OCI-LY3 (cell line): ENCODE results near the gene CECR2.

ENCODE experiments used
- H2AFZ ChIP-seq: fragments of 200-600, 300-600 bp; shearing (Covaris generic); 2 replicates; pipeline ENCODE4 v1.6.0; 2014; ENCODE audit warnings: antibody characterized with exemption, low read depth, low read length
- H3K27ac ChIP-seq: fragments of 200-600, 300-600 bp; sonication (generic); 2 replicates; pipeline ENCODE4 v1.5.1; 2014; ENCODE audit warnings: mild to moderate bottlenecking, low read length, moderate library complexity, mixed read lengths
- H3K27me3 ChIP-seq: fragments of 200-600, 300-600 bp; sonication (generic); 2 replicates; pipeline ENCODE4 v1.6.1; 2014; ENCODE audit warnings: low read depth, low read length, mixed read lengths
- H3K36me3 ChIP-seq: fragments of 200-600, 300-600 bp; sonication (generic); replicated peaks from 2 replicates; pipeline ENCODE3; 2014; ENCODE audit warnings: low read depth, low read length, mixed read lengths
- H3K4me1 ChIP-seq: fragments of 300-600, 200-600 bp; sonication (generic); 2 replicates; pipeline ENCODE4 v1.6.1; 2014; ENCODE audit warnings: low read length, mixed read lengths
- H3K4me2 ChIP-seq: fragments of 200-600, 300-600 bp; sonication (generic); 2 replicates; pipeline ENCODE4 v1.6.1; 2014; ENCODE audit warnings: low read length, mixed read lengths
- H3K4me3 ChIP-seq: fragments of 300-600, 200-600 bp; sonication (generic); 2 replicates; pipeline ENCODE4 v1.5.1; 2014; ENCODE audit warnings: antibody characterized with exemption, mild to moderate bottlenecking, low read length, moderate library complexity
- H3K79me2 ChIP-seq: fragments of 300-600, 200-600 bp; shearing (Covaris generic); 2 replicates; pipeline ENCODE4 v1.6.1; 2014; ENCODE audit warnings: mild to moderate bottlenecking, low read length, mixed read lengths
- H3K9ac ChIP-seq: fragments of 300-600, 200-600 bp; shearing (Covaris generic); 2 replicates; pipeline ENCODE4 v1.6.0; 2014; ENCODE audit warnings: mild to moderate bottlenecking, low read length, moderate library complexity
- H3K9me3 ChIP-seq: fragments of 200-600, 300-600 bp; shearing (Covaris generic); 2 replicates; pipeline ENCODE4 v1.6.1; 2014; ENCODE audit warnings: low read length, mixed read lengths; ENCODE audit not compliant: insufficient read depth
- H4K20me1 ChIP-seq: fragments of 200-600, 300-600 bp; sonication (generic); 2 replicates; pipeline ENCODE4 v1.6.1; 2016; ENCODE audit warnings: low read length, mixed read lengths; ENCODE audit not compliant: insufficient read depth
- CTCF ChIP-seq: fragments of 200-600, 300-600 bp; sonication (generic); IDR thresholded peaks from 2 replicates; pipeline ENCODE4 v1.5.1; 2014; ENCODE audit warnings: antibody characterized with exemption, low read length, low read depth
- EZH2phosphoT487 ChIP-seq: fragments of 200-600 bp; shearing (Covaris generic); IDR thresholded peaks from 2 replicates; pipeline ENCODE4 v1.6.1; 2018; ENCODE audit warnings: antibody characterized with exemption, mixed run types, low read depth

The CECR2 gene

GRCh38 chr22:17388235-17388634 is 19.0 kb downstream of the CECR2 start:
- Histone ChIP-seq H3K79me2 (no peaks in the 10 kb centered on the region), H3K9me3 (no peaks in the 10 kb centered on the region), H3K36me3 (no peaks in the 10 kb centered on the region), H4K20me1 (no peaks in the 10 kb centered on the region), H3K4me2 (no peak overlapping the region), H2AFZ (no peak overlapping the region), H3K4me1 (no peaks in the 10 kb centered on the region), H3K4me3 (no peak overlapping the region), H3K27ac (no peak overlapping the region), H3K9ac (no peak overlapping the region), H3K27me3 (no peaks in the 10 kb centered on the region)
- TF ChIP-seq CTCF, result no peak
- TF ChIP-seq EZH2phosphoT487, result no peak

GRCh38 chr22:17390087-17390486 is 20.8 kb downstream of the CECR2 start:
- Histone ChIP-seq H4K20me1 (no peaks in the 10 kb centered on the region), H3K4me1 (no peaks in the 10 kb centered on the region), H2AFZ (no peak overlapping the region), H3K4me2 (no peak overlapping the region), H3K4me3 (no peak overlapping the region), H3K9me3 (no peaks in the 10 kb centered on the region), H3K27me3 (no peaks in the 10 kb centered on the region), H3K36me3 (no peaks in the 10 kb centered on the region), H3K27ac (no peak overlapping the region), H3K9ac (no peak overlapping the region), H3K79me2 (no peaks in the 10 kb centered on the region)
- no peak for TF ChIP-seq CTCF
- no peak for TF ChIP-seq EZH2phosphoT487

- Histone ChIP-seq H3K27me3 (no peaks in the 10 kb centered on the region), H3K4me1 (no peaks in the 10 kb centered on the region), H4K20me1 (no peaks in the 10 kb centered on the region), H3K9me3 (no peaks in the 10 kb centered on the region), H3K4me2 (no peak overlapping the region), H3K79me2 (no peaks in the 10 kb centered on the region), H3K27ac (no peak overlapping the region), H2AFZ (no peak overlapping the region), H3K9ac (no peak overlapping the region), H3K36me3 (no peaks in the 10 kb centered on the region), H3K4me3 (no peak overlapping the region)
- TF ChIP-seq CTCF (no peak), EZH2phosphoT487 (no peak)
These were observed 27.3 kb downstream of the CECR2 start for GRCh38 chr22:17396516-17396915.

GRCh38 chr22:17397756-17398547 is 28.7 kb downstream of the CECR2 start:
- Histone ChIP-seq H3K4me2 (no peak overlapping the region), H3K36me3 (no peaks in the 10 kb centered on the region), H3K4me1 (no peaks in the 10 kb centered on the region), H3K9me3 (no peaks in the 10 kb centered on the region), H3K27me3 (no peaks in the 10 kb centered on the region), H3K4me3 (no peak overlapping the region), H3K9ac (no peak overlapping the region), H3K27ac (no peak overlapping the region), H2AFZ (no peak overlapping the region), H4K20me1 (no peaks in the 10 kb centered on the region), H3K79me2 (no peaks in the 10 kb centered on the region)
- no peak for TF ChIP-seq CTCF
- TF ChIP-seq EZH2phosphoT487, result no peak
